ENCODE measurements around the gene PHOSPHO2.

GRCh38 chr2:169670937-169671336 is 23.3 kb upstream of the PHOSPHO2 start:
- no peak for TF ChIP-seq CTCF (IDR thresholded peaks at IDR 0.05)
- no peak for TF ChIP-seq POLR2A (IDR thresholded peaks at IDR 0.05)

Measured in thyroid gland (tissue), 4 donors.